ENCODE data around the gene MATN3. TPM values are rescaled to one million over a fixed set of nuclear protein-coding genes. Genes with fewer than 3 reads are reported as not detected.

Gene MATN3
- total and polyA plus RNA-seq, 9 of the 15 experiments (the other 6 are each of a cell fraction or from before 2014, with no cell fraction given), result not detected

- TF ChIP-seq CUX1 (CRISPR knock-in tag; IDR thresholded peaks at IDR 0.05) (no peak), GATAD2B (IDR thresholded peaks at IDR 0.05; ENCODE audit: borderline replicate concordance) (no peak), EP300 (IDR thresholded peaks at IDR 0.05; ENCODE audit: low read length) (peak; percentile 78; the same call in 1 of the 2 replicates), CBX2 (IDR thresholded peaks at IDR 0.05; ENCODE audit: insufficient read depth, low read length, poor library complexity, severe bottlenecking) (no peak), CREB3 (tag; conservative IDR thresholded peaks at IDR 0.05; ENCODE audit: low read depth) (no peak), PCBP1 (IDR thresholded peaks at IDR 0.05; ENCODE audit: low read depth, low read length, poor library complexity, severe bottlenecking) (no peak), FOSL1 (tag; conservative IDR thresholded peaks at IDR 0.05) (no peak), MTF1 (CRISPR knock-in tag; IDR thresholded peaks at IDR 0.05; ENCODE audit: borderline replicate concordance) (no peak), TBL1XR1 (IDR thresholded peaks at IDR 0.05; ENCODE audit: low read length in 2 of 2) (peak in 1 of 2 experiments; percentile 62; a peak in 1 of 4 replicates), THRAP3 (IDR thresholded peaks at IDR 0.05; ENCODE audit: borderline replicate concordance) (no peak), MYNN (IDR thresholded peaks at IDR 0.05) (no peak), MYNN (CRISPR knock-in tag; IDR thresholded peaks at IDR 0.05) (no peak), ZNF436 (CRISPR knock-in tag; IDR thresholded peaks at IDR 0.05) (no peak), HDAC6 (IDR thresholded peaks at IDR 0.05; ENCODE audit: low read depth, low read length) (no peak), ZBTB8A (IDR thresholded peaks at IDR 0.05; ENCODE audit: partially characterized antibody) (no peak), ATF4 (CRISPR knock-in tag; IDR thresholded peaks at IDR 0.05) (no peak)
- TF ChIP-seq, protein P1, sequence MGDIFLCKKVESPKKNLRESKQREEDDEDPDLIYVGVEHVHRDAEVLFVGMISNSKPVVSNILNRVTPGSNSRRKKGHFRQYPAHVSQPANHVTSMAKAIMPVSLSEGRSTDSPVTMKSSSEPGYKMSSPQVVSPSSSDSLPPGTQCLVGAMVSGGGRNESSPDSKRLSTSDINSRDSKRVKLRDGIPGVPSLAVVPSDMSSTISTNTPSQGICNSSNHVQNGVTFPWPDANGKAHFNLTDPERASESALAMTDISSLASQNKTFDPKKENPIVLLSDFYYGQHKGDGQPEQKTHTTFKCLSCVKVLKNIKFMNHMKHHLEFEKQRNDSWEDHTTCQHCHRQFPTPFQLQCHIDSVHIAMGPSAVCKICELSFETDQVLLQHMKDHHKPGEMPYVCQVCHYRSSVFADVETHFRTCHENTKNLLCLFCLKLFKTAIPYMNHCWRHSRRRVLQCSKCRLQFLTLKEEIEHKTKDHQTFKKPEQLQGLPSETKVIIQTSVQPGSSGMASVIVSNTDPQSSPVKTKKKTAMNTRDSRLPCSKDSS (IDR thresholded peaks at IDR 0.05; ENCODE audit: low read depth, partially characterized antibody), result no peak
These were observed 40.4 kb upstream of the MATN3 start (continued) for GRCh38 chr2:20052861-20053281.

Data from K562 (cell line).